RCC 7860 (cell line): ENCODE results near the gene ST3GAL5.

Source experiments
- DNase-seq: peaks from one replicate; pipeline ENCODE4 v3.0.0-alpha.2; 2015; ENCODE audit warnings: low spot score
- FAIRE-seq: peaks from 2 replicates; lab custom pipeline; 2012; peaks lifted over from hg19 to GRCh38; lab: Jason Lieb, UNC

The ST3GAL5 gene

DNA sequence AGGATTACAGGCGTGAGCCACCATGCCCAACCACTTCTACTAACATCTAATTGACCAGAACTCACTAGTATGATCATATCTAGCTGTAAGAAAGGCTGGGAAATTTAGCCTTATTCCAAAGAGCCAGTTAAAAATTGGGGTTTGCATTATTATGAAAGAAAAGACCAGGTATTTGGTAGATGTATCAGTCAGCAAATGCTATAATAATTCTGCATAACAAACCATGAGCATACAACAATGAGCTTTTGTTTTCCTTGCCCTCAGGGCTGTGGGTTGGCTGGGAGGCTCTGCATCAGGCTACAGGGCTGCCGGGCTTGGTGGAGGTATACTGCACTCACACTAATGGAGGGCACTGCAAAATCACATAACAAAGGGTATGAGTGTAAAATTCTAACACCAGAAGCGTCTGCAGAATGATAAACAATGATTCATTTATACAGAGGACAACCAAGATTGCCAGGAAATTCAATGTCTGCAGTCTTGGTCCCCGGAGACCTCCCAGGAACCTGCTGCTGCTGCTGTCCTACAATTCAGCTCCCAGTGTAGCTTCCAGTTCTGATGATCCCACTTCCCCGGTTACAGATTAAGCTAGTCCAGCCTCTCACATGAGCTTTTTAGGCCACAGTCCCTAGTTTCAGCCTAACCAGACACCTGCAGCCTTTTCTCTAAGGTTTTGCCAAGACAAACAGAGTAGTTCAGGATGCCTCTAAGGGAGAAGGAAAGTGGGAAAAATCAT lies 32.2 kb upstream of the ST3GAL5 start:
- DNase-seq (no peak), FAIRE-seq (no peak)

GRCh38 chr2:85917887-85918795 lies 29.4 kb upstream of the ST3GAL5 start:
- DNase-seq = no peak

GRCh38 chr2:85915606-85916303 lies 27.0 kb upstream of the ST3GAL5 start:
- DNase-seq (no peak), FAIRE-seq (no peak)

More at GRCh38 chr2:85917887-85918795, 29.4 kb upstream of the ST3GAL5 start:
- FAIRE-seq = no peak

DNA sequence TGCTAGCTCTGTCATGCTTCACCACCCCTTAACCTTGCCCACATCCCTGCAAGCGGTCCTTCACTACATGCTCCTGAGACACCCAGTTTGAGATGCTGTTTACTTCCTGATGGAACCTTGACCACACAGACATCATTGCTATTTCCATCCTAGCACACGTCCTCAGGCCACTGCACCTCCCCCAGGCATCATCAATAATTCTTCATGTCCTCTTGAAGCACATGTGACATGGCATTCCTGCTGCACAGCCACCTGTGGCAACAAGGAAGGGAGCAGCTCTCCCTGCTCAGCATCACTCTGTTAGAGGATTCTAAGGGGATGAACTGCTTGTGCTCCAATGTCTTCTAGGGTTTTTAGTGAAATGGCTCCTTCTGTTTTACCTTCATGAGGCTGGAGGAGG lies 26.1 kb upstream of the ST3GAL5 start:
- FAIRE-seq (no peak), DNase-seq (peak; percentile 33)

- FAIRE-seq (no peak), DNase-seq (peak; percentile 64)
These were observed 25.4 kb upstream of the ST3GAL5 start for GRCh38 chr2:85913884-85914881.

DNA sequence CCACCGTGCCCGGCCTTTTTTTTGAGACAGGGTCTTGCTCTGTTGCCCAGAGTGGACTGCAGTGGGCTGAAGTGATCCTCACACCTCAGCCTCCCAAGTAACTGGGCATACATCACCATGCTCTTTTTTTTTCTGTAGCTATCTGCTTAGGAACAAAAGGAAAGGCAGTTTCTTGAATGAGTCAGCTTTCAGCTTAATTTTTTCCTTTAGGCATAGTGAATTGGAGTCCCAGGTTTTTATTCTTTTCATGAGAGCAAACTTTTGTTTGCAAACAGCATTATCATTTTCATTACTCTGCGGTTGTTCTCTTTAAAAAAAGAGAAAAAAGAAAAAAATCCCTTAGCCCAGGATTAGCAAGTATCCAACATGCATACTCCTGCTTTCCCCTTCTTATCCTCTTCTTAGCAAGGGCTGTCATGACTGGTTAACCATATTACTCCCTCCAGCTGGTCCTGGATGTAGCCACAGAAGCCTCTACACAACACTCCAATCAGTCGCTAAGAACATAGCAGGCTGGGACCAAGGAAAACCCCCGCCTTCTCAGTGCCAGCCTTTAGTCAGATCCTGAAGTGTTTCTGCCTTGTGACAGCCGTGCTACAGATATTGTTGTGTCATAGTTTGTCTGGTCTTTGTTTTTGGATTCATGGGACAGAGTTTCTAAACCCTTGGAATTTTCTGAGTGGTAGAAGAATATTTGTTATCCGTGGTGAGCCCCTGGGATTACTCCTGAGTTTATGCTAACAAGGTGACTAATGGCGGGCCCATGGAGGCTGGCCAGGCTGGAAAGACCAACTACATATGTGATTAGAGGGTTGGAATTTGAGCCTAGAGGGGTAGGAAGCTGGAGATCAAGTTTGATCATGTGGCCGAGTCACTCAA lies 23.3 kb upstream of the ST3GAL5 start:
- peak; percentile 72 for FAIRE-seq
- peak; percentile 80 for DNase-seq

- no peak for DNase-seq
- FAIRE-seq = no peak
These were observed 22.3 kb upstream of the ST3GAL5 start for GRCh38 chr2:85911097-85911496.

DNA sequence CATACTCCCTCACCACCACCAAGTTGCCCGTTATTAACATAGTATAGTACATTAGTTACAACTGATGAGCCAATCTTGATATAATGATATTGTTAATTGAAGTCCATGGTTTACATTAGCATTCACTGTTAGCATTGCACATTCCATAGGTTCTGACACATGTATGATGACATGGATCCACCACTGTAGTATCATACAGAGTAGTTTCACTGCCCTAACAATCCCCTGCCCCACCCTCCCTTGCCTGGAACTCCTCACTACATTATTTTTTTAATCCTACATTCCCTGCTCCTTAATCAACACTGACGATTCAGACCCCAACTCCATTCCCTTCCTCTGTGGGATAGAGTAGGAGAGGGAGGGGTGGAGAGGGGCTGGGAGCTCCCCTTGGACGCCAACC lies 20.2 kb upstream of the ST3GAL5 start:
- FAIRE-seq (no peak), DNase-seq (no peak)

- FAIRE-seq (no peak), DNase-seq (no peak)
These were observed 19.7 kb upstream of the ST3GAL5 start for GRCh38 chr2:85908506-85908905.

DNA sequence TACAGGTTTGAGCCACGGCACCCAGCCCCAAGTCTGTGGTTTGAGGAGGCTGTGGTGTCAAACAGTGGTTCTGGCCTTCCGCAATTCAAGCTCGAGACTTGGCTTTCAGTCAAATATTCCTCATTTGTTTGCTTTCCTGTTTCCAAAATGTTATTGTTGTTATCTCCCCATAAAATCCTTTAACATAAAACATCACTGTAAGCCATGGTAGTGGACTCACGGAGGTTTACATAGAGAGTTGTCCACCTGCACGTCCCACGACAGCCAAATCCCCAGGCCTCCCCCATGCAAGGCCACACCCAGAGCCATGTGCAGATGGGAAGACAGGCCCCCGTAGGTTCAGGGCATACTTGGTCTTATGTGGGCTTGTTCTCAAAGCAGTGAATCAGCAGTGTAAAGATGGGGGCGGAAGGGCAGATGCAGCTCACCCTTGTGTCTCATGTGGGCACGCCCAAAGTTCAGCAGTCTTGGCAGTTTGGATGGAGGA lies 18.9 kb upstream of the ST3GAL5 start:
- FAIRE-seq (no peak), DNase-seq (no peak)

DNA sequence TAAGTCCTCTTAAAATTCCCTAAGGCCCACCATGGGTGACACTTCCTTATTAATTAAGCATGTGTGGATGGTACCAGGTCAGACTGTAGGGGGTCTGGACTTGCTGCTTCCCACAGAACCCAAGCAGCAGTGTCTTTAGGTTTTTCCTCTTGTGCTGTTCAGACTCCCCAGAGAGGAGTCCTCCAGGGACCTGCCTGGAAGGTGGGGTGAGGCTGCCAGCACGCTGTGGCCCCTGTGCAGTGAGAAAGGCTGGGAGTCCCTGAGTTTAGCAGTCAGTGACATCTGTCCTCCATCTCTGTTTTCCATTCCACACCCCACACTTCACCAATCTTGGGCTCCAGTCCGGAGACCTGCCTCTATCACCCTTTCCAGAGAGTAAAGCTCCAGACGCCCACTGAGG lies 18.0 kb upstream of the ST3GAL5 start:
- DNase-seq (no peak), FAIRE-seq (no peak)

DNA sequence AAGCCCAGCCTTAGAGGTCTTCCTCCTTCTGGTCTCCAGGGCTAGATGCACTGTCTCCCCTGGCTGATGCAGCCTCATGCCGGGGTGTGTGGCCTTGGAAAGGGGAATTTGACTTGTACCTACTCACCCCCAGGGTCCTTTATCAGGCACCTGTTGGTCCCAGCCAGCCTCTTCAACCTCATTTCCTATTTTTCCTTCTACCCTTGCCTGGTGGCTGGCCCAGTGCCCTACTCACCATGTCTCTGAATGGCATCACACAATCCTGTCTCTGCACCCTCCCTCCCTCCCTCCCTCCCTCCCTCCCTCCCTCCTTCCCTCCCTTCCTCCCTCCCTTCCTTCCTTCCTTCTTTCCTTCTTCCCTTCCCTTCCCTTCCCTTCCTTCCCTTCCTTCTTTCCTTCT lies 17.1 kb upstream of the ST3GAL5 start:
- DNase-seq = no peak
- FAIRE-seq = no peak

DNA sequence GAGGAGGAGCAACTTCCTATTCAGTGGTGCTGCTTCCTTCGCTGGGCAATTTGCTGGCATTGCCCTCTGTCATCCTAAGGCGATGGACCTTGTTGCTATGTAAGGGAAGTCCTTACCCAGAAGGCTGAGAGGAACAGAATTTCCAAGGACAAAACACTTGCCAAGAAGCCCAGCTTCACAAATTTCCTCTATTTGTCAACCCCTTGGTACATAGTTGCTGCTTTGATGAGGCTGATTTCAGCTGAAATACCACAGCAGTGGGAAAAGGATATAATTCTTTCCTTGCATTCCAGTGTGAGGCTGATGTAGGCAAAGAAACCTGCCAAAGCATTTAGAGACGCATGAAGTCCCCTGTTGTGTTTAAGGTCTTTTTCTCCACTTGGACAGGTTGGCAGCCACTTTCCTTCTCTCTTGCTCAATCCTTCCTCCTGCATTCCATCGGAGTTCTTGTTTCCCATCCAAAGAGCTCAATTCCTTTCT lies 16.4 kb upstream of the ST3GAL5 start:
- no peak for DNase-seq
- no peak for FAIRE-seq

- FAIRE-seq = no peak
- DNase-seq = no peak
These were observed 15.1 kb upstream of the ST3GAL5 start for GRCh38 chr2:85903849-85904248.

GRCh38 chr2:85902496-85902895 lies 13.7 kb upstream of the ST3GAL5 start:
- peak; percentile 59 for DNase-seq
- FAIRE-seq = no peak

GRCh38 chr2:85901155-85901554 lies 12.4 kb upstream of the ST3GAL5 start:
- FAIRE-seq = no peak

GRCh38 chr2:85900366-85900765 lies 11.6 kb upstream of the ST3GAL5 start:
- DNase-seq (no peak), FAIRE-seq (no peak)

More at GRCh38 chr2:85901155-85901554, 12.4 kb upstream of the ST3GAL5 start:
- no peak for DNase-seq

- DNase-seq (no peak), FAIRE-seq (no peak)
These were observed 11.1 kb upstream of the ST3GAL5 start for GRCh38 chr2:85899849-85900248.

DNA sequence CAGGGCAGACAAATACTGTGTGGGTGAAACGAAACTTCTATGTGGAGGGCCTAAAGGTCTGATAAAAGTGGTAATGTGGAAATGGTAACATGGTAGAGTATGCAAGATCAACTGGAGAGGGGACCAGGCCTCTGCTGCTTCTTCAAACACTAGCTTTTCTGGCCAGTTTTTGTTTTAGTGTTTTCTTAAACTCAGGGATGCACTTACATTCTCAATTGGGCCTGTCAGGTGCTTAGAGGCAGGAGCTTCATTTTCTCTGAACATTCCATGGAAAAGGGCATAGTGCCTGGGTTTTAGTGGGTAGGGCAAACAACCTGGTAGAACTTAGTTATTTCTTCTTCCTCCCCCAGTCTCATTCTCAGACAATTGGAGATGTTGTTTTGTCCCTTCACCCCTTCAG lies 10.5 kb upstream of the ST3GAL5 start:
- FAIRE-seq (no peak), DNase-seq (no peak)
